Measurements from ENCODE around the gene COL2A1. TPM values are rescaled to one million over a fixed set of nuclear protein-coding genes. Genes with fewer than 3 reads are reported as not detected.

Gene COL2A1
- total and polyA plus RNA-seq, 2 donors (not counting 3 experiments of a cell fraction or from before 2014, with no cell fraction given) = not detected

DNA sequence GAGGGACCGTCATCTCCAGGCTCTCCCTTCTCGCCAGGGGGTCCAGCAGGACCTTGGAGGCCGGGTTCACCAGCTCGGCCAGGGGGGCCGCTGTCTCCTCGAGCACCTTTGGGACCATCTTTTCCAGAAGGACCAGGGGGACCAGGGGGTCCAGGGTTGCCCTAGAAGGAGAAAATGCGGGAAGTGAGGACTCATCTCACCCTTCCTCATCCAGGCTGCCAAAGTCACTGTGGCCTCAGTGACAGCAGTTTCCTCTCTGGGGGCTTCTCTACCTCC lies 25.7 kb downstream of the COL2A1 start:
- no peak overlapping the region for H3K27ac ChIP-seq (ENCODE audit: insufficient read depth, low read depth, low read length)
- no peaks in the 10 kb centered on the region for H3K9me1 ChIP-seq (replicated peaks; ENCODE audit: control insufficient read depth, extremely low read depth, insufficient read depth, low read length)
- H3K79me2 ChIP-seq (ENCODE audit: control insufficient read depth, insufficient read depth, low read length) = no peaks in the 10 kb centered on the region
- FAIRE-seq (no peak), DNase-seq (ENCODE audit: low read depth, low spot score) (no peak)
- no peak overlapping the region for H3K9ac ChIP-seq (replicated peaks; ENCODE audit: extremely low read depth, insufficient read depth, low read length)
- H3K4me3 ChIP-seq (replicated peaks in 1 of 3; ENCODE audit: insufficient read depth in 1 of 3, low read depth in 1 of 3, low read length in 3 of 3) = no peak overlapping the region
- H3K4me2 ChIP-seq (ENCODE audit: insufficient read depth, low read length) = no peak overlapping the region
- H3K9me3 ChIP-seq (replicated peaks; ENCODE audit: control insufficient read depth, insufficient read depth, low read length) = no peaks in the 10 kb centered on the region
- H2AFZ ChIP-seq (ENCODE audit: low read depth, low read length) = no peak overlapping the region
- BruUV-seq (replicated peaks) = no TSS peak
- H3K36me3 ChIP-seq (ENCODE audit: control insufficient read depth in 2 of 2, extremely low read depth in 1 of 2, insufficient read depth in 2 of 2, low read length in 2 of 2) = no peaks in the 10 kb centered on the region
- intact Hi-C loops (cut with micrococcal nuclease) = no loop called here
- no peaks in the 10 kb centered on the region for H3K4me1 ChIP-seq (ENCODE audit: control insufficient read depth, extremely low read depth, insufficient read depth, low read length)
- no peaks in the 10 kb centered on the region for H4K20me1 ChIP-seq (replicated peaks; ENCODE audit: control insufficient read depth, extremely low read depth, insufficient read depth, low read length)
- peaks cover 0 to 2% of the 10 kb centered on the region in 2 experiments for H3K27me3 ChIP-seq (ENCODE audit: control insufficient read depth in 2 of 2, insufficient read depth in 2 of 2, low read length in 2 of 2)
- POLR2A ChIA-PET = no interaction called here
- TF ChIP-seq POLR2A (IDR thresholded peaks at IDR 0.05; ENCODE audit: low read depth, low read length) = no peak
- no peak for TF ChIP-seq EZH2 (IDR thresholded peaks at IDR 0.05; ENCODE audit: borderline replicate concordance, low read depth, low read length, severe bottlenecking)
- TF ChIP-seq POLR2AphosphoS5 (IDR thresholded peaks at IDR 0.05; ENCODE audit: insufficient read depth, low read depth, low read length) = no peak
- TF ChIP-seq, protein P1, sequence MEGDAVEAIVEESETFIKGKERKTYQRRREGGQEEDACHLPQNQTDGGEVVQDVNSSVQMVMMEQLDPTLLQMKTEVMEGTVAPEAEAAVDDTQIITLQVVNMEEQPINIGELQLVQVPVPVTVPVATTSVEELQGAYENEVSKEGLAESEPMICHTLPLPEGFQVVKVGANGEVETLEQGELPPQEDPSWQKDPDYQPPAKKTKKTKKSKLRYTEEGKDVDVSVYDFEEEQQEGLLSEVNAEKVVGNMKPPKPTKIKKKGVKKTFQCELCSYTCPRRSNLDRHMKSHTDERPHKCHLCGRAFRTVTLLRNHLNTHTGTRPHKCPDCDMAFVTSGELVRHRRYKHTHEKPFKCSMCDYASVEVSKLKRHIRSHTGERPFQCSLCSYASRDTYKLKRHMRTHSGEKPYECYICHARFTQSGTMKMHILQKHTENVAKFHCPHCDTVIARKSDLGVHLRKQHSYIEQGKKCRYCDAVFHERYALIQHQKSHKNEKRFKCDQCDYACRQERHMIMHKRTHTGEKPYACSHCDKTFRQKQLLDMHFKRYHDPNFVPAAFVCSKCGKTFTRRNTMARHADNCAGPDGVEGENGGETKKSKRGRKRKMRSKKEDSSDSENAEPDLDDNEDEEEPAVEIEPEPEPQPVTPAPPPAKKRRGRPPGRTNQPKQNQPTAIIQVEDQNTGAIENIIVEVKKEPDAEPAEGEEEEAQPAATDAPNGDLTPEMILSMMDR (IDR thresholded peaks at IDR 0.05; ENCODE audit: extremely low read depth in 1 of 2, insufficient read depth in 1 of 2, low read depth in 1 of 2, low read length in 2 of 2) = no peak
- no peak for TF ChIP-seq MYC (IDR thresholded peaks at IDR 0.05; ENCODE audit: low read depth, low read length)
- TF ChIP-seq, protein P2, sequence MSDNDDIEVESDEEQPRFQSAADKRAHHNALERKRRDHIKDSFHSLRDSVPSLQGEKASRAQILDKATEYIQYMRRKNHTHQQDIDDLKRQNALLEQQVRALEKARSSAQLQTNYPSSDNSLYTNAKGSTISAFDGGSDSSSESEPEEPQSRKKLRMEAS (IDR thresholded peaks at IDR 0.05; ENCODE audit: insufficient read depth, insufficient read length) = no peak
- no peak for TF ChIP-seq FOS (IDR thresholded peaks at IDR 0.05; ENCODE audit: borderline replicate concordance, insufficient read depth, low read length)
- TF ChIP-seq JUN (IDR thresholded peaks at IDR 0.05; ENCODE audit: borderline replicate concordance, insufficient read depth, insufficient read length, low read depth) = no peak
- TF ChIP-seq GATA2 (IDR thresholded peaks at IDR 0.05; ENCODE audit: insufficient read depth, insufficient read length, low read depth, low read length) = no peak
- dilution Hi-C loops (cut with MboI; ENCODE audit: extremely low pct_ligation_motif_present, low sequenced_read_pairs) = no loop called here
- CTCF ChIA-PET = interaction anchor here (2.1 kb wide), 1 partner anchor 8 kb away, joined by 4 read pairs; no protein-coding TSS in a partner anchor

All from endothelial cell of umbilical vein (primary cell).